Activated CD4-positive, CD25-positive, alpha-beta regulatory T cell treated with anti-CD3 and anti-CD28 coated beads, Interleukin-2, amount 50 U/mL, for 16 hours (primary cell): ENCODE data around the gene MSI2.
A peak's percentile ranks its signal among the peaks of the same experiment; 100 is the strongest.

Experiments used
- DNase-seq: peaks from one replicate; pipeline ENCODE4 v3.0.0-alpha.2; 2020; ENCODE audit warnings: low read depth, low spot score

The MSI2 gene

DNA sequence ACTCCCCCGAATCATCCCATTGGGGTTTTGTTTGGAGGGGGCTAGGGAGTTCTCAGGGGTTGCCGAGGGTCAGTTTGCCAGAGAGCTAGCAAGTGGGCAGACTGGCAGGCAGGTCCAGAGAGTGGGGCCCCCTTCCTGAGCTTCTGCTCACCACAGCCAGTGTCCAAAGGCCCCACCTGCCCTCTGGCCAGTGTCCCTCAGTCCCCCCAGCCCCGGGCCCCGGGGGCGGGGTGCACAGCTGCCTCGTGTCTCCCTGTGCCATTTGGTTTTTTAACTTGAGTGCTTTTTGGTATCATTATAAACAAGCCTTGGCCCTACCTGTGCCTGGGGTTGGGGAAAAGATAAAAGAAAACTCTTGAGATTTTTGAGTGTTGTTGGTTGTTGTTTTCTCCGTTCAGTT, 397.0 kb downstream of the MSI2 start:
- no peak for DNase-seq

DNA sequence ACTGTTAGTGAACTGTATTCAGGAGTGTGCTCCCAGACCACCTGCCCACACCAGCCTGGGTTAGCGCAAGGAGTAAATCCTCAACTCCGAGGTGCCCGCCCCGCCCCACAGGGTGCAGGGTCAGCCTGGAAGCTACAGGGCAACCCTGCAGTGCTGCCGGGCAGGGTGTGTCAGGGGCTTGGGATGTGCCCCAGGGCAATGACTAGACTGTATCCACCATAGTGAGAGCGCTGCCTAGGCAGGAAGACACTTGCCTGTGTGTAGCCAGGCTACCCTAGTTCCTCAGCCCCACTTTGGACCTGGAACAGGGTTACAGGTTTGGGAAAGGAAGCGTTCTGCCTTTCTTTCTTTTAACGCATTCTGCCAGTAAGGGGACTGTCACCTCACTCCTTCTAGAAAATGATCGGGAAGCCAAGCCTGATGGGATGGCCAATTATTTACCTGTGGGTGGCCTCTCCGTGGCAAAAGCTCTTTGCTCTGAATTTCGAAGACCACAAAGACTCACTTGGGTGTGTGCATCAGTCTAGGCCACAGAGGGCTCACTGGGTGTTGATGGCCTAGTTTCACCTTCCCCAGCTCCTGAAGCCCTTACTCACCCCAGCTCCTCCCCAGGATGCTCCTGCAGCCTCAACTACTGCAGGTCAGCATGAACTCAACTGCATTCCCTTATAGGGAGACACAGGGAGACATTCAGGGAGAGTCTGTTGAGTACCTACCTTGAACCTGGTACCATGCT, 397.9 kb downstream of the MSI2 start:
- no peak for DNase-seq

DNA sequence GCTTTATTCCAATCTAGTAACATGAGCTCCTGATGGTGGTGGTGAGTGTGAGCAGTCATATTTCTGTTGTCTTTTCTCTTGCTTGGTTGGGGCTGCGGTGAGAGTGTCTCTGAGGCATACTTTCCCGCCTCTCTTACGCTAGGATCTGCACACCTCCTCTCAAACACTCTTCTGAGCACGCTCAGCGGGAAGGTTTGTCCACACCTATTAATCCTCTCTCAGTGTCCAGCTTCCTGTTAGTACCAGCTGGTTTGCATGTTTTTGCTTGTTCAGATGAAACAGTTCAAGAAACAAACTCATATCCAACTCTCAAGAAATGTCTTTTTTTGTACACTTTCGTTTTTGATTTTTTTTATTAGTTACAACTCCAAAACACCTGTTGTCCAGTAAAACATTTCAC, 399.2 kb downstream of the MSI2 start:
- DNase-seq: no peak

DNA sequence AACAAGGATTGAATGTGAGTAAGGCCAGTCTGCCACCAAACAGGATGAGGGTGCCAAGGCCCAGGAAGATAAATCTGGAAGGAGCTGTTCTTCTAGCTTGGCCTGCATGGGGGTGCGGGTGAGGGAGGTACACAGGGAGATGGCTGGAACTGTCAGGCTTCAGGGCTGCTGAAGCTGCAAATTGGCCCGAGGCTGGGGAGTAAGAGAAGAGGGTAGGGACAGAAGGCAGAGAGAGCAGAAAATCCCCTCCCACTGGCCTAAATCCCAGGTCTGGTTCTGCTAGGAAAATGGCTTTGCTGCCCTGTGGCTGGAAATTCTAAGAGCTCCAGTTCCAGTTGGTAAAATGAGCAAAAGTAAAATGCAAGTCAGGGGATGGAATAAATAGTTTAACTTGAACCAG, 400.9 kb downstream of the MSI2 start:
- no peak for DNase-seq

DNA sequence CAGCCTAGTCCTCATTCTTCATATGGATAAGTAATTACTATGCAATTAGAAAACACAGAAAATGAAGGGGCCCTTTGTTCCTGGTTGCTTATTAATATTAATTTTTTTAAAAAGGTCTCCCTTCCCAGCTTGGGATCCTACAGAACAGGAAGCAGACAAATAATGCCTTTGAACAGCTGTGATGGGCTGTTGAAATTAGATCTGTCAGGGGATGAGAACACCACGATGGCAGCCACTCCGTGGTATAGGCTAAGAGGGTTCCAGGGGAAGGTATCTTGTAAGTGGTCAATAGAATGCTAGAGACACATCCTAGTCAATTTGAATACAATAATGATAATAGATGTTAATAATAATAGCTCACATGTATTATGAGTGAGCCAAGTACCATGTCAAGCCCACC, 405.7 kb downstream of the MSI2 start:
- no peak for DNase-seq

DNA sequence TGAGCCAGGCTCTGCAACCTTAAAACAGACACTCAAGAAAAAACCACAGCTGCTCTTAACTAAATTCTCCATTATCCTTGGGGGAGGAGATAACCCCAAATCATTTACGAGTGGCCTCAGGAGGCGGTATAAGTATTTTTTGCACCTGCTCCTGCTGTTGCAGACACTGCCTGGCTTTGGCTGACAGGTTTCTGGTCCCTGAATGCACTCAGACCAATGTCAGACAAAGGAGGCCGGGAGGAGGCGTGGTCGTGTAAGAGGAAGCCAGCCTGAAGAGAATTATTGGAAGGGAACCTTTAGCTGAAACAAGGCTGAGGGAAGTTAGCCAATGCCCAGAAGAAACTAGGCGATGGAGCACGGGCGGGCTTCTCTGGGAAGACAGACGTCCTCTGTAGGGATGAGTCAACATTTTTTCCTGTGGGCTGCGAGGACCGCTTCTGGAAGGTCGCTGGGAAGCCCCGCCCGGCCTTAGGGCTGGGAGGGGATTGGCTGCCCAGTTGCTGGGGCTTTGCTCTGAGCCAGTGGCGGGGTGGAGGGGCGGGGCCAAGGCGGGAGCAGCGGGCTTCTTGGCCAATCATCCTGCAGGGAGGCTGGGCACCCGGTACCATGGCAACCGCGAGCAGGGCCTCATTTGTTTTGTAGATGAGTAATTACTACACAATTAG, 406.5 kb downstream of the MSI2 start:
- DNase-seq: peak; percentile 30

DNA sequence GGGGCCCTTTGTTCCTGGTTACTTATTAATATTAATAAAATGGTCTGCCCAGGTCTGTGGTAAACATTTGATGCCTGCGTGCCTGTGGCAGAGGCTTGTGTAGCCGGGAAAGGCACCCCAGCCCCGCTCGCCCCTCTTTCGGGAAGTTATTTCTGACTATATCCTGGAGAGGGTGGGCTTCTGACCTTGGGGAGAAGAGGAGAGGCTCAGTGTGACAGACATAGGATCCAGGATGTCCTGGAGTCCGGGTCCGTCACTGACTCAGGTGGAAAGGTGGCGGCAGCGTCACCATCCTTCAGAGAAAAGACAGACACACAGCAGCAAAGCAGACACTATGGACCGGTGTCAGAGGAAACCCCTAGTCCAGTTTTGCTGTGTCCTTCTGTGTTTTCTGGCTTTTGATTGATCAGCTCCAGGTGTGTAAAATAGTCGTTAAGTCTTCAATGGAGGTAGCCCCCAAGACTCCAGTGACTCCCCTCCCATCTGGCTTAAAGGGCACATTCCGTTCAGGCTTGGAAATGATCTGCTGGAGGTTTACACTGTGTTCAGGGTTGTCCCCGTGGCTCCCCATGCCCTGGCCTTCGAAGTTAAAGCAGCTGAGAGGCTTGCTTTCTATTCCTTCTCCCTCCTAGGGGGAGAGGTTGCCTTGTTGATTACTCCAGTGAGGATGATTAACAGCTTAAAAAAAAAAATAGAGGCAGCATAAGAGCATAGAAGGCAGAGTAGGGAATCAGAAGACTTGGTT, 407.2 kb downstream of the MSI2 start:
- DNase-seq: no peak

DNA sequence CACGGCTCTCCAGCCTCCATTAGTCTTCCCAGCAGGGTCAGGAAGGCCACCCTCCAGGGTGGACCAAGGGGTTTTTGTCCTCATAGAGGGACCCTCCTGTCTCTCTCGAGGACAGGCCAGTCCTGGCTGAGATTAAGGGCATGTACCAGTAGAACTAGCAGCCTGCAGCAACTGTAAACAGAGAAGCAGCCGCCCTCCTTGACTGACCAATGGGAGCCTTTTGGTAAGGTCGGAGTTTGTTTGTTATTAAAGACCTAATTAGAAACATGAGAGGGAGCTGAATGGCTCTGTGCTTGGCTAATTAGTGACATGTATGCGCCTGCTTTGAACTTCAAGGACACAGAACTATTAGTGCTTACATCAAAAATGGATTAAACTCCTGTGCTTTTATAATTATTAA, 408.8 kb downstream of the MSI2 start:
- DNase-seq: no peak

DNA sequence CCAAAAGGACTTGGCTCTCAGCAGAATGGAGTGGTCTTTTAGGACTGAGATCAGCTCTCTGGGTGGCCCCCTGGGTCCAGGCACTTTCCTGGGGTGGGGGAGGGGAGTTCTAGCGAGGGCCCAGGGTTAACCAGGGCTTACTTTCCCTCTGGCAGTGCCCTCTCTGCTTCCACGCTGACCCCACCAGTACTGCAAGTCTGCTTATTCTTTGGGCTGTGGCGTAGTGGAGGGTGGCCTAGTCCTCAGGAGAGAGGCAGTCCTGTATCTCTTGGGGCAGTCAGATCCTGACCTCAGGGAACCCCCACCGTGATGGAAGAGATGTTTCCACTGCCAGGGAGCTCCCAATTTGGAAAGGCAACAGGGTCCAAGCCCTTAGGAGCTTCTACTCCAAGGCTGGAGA, 409.4 kb downstream of the MSI2 start:
- DNase-seq: no peak

DNA sequence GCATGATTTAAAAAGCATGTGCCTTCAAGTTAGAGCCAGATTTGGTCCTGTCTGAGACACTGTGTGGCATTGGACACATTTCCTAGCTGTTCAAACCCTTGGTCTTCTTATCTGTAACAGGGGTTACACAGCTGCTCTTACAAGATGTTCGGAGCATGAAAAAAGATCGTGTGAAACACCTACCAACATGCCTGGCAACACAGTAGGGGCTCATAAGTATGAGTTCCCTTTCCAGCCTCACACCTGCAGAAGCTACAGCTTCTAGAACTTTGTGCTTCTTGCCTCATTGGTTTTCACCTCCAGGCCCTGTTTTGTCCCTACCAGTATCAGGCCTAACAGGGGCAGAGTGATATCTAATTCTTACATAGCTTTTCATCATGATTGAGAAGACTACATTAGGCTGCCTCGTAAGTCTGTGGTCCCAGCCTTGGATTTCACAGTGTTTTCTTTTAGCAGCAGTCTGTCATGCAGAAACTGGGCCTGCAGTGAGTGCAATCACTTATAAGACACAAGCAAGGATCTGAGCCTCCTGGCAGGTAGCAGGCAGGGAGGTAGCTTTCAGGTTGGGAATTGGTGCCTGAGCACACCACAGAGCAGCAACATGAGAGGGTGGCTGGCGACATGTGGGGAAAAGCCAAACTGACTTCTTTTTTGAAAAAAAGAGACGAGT, 410.0 kb downstream of the MSI2 start:
- DNase-seq: no peak

DNA sequence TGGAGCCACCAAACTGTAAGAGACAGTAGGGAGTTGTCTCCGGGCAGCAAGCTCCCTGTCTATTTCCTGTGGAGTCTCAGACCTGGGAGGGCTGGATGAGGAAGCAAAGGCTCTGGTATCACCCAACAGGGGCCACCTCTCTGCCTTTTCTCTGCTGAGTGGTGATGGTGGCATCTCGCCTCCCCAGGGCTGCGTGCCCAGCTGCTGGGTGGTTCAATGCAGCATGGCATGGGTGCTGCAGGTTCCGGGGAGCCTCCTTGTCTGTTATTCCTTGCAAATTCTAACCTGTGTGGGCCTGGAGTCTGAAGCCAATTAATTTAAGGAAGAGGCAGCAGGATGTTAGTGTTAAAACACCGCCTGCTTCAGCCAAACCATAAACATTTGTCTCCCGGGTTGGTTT, 410.6 kb downstream of the MSI2 start:
- no peak for DNase-seq

DNA sequence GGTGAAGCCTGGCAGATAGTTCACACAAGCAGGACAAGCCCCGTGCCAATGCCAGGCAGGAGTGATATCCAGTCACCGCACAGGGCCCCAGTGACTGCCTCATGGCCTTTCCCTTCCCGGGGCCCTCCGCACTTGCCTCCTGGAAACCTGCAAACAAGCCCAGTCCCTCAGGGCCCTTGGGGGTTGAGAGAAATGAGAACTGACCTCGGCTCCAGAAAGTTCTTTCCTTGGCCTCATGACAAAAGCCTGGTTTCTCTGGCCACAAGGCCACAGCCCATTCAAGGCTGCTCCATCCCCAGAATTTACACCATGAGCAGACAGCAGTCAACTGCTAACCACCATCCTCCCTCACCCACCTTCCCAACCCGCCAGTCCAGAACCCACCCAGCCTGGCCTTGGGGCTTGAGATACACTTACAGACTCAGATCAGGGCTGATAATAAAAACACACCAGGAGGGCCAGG, 411.2 kb downstream of the MSI2 start:
- no peak for DNase-seq

DNA sequence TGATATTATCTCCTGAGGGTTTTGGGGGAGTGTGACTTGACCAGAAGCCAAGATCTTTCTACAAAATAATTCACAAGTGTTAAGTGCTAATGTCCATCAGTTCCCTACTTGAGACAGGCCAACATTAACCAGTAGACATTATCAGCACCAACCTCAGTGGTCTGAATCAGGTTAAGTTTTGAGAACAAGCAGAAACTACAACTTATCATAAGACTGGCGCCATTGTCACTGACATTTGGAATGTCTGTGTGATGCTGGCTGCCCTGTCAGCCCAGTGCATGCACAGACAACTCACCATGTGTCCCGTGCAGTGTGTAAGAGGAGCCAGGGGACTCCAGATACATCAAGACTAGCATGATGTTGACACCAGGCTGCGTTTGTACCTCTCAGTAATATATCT, 412.0 kb downstream of the MSI2 start:
- no peak for DNase-seq

DNA sequence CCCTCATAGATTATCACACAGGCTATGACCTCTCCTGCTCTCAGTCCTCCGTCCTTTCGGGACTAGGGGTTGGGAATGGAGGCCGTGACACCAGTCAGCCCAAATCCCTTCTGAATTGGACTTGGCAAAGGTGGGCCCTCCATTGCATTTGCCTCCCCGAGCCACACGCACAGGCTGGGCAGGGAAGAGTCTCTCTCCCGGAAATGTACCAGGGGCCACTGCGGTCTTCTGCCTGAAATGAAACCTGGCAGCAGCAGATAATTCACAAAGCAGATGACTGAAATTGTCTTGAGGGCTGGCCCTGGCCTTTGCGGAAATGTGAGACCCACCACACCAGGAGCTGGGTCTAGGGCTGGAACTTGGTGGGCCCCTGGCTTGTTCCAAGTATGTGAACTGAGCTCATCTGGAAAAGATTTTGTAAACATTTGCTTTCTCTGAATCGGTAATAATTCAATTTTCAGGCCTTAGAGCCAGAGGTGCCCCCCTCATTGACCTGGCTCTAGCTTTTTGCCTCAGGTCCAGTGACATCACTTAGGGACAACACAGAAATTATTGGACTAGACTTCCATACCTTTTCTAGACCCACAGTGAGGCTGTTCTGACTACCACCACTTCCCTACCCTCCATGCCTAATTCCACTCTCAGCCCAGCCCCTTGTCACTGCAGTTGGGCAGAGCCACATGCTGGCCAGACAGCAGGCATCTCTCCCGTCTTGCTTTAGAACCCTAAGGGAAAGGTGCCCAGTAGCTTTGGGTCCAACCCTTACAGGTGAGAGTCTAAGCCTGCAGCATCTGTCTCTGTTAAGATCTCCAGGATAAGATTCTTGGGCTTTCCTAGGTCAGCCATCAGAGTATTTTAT, 413.6 kb downstream of the MSI2 start:
- DNase-seq: no peak

DNA sequence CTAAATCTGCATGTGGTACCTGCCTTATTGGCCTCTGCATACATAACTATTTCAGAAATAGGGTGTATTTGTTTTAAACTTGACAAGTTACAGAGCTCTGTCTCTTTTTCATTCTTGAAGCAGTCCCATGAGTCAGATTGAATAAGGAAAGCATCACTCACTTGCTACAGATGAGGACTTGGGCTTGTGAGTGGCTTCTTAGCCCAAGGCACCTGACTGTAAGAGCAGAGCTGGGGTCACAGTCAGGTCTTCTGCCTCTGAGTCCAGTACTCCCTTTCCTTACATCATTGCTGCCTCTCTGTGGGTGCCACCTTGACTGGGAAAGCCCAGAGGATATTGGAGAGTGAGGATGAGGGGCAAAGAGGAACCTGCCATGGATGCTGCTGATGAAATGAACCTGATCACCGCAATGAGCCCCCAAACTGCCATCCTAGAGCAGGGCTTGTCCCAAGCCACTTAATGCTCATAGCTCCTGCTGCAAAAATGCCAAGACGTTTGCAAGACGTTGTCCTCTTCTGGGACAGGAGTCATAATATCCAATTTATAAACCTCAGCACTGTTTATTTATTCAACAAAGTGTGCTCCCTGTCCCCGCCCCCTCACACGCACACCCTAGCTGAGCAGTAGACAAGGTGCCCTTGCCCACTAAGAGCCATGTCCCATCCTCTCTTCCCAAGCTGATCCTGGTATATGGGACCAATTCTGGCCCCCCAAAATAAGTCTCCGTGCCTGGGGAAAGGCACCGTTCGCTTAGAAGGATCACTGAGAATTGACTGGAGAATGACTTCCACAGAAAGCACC, 414.6 kb downstream of the MSI2 start:
- no peak for DNase-seq

DNA sequence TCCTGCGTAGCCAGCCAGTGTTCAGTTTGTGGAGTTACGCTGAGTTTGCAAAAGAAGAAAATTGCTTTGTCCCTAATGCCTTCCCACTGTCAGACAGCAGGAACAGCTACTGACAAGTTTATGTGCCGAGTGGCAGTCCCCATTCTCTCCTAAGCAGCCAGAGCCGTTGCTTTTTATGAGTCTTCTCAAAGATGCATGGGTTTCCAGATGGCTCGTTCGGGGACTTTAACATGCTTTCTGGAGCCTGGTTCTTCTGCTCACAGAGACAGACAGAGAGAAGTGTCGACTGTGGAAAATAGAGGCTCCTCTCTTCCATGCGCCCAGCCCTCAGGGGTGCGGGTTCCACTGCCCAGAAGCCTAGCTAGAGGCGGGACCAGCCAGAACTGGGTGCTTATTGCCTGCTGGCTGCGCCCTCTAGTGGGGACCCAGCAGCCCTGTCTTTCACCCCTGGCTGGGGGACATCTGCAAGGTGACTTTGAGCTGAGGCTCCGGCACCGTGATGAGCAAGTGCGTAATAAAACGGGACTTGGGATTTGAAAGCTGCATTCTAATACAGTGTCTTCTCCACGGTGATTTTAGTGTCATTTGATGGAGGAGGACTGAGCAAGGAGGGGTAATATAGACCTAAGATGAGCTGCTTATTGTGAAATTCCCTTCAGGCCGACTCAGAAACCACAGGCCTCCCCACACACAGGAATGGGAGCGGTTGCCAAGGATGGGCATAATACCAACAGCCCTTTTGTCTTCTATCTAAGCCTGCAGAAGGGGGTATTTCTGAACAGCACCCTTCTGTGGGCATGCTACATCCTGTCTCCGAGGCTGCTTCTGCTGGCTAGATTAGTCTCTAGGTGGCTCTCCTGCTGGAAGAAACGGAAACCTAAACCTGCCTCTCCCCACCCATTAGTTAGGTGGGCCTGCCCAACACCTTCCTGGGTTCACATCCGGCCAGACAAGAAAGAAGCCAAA, 415.6 kb downstream of the MSI2 start:
- DNase-seq: peak; percentile 21

DNA sequence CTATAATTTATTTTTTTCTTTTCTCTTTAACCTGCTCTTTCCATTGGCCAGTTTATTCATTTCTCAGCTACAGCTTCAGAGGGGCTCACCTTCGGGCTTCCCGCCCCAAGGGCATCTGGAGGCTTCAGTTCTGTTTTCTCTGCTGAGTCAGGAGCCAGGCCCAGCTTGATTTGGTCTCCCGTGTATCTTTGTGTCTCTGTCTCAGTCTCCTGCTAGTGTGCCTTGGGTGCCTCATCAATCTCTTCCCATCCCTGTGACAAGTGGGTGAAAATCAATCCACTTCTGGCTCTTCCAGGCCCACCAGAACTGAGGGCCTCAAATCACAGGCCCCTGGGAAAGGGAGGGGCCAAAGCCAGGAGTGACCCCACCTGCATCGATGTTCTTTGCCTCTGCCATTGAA, 416.6 kb downstream of the MSI2 start:
- DNase-seq: no peak

DNA sequence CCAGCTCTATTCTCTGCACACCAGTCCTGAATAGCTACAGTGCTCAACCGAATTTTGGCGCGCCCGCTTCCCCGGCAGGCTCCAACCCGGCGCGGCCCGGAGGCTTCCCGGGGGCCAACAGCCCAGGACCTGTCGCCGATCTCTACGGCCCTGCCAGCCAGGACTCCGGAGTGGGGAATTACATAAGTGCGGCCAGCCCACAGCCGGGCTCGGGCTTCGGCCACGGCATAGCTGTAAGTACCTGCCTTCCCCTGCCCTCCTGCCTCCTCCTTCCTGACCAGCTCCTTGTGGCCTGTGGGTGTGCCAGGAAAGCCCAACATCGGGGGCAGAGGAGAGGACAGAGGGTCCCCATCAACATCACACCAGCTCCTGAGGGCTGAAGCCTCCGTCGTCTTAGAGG, 418.6 kb downstream of the MSI2 start:
- DNase-seq: no peak
